ENCODE results near the gene TTC39B.
"Not testable (repeated sequence)": the region's sequence is repeated elsewhere in the genome, so short reads cannot be mapped to it uniquely, and the experiment has no call there.

The TTC39B gene

GRCh38 chr9:15306757-15307522 is at the start of gene TTC39B:
Gene TTC39B (minus strand): TSS chr9:15307216. CDS start chr9:15307125, 91 bp downstream.
- DNase-seq: peak; percentile 19 to 56 (median 36)

DNA sequence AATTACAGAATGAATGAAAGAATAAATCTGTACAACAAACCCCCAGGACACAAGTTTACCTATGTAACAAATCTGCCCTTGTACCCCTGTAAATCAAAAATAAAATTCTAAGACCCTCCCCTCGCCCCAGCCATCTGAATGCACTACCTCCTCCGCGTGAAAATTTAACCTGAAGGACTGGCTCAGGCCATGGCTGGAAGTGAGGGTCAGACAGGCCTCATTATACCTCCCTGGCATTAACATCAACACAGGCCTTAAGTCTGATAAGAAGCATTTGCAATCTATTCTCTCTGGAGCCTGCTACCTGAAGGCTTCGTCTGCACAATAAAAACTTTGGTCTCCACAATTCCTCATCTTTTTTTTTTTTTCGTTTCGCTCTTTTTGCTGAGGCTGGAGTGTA is 48.7 kb upstream of the TTC39B start:
- no peak for DNase-seq

DNA sequence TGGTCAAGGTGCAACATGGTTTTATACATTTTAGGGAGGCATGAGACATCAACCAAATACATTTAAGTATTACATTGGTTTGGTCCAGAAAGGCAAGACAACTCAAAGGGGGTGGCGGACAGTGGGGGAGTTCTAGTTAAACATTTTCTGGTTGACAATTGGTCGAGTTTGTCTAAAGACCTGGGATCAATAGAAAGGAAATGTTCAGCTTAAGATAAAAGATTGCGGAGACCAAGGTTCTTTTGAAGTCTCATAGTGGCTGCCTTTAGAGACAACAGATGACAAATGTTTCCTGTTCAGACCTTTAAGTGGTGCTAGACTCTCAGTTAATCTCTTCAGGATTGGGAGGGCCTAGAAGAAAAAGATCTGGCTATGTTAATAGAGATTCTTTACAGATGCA is 47.7 kb upstream of the TTC39B start:
- no peak for DNase-seq

- no peak for DNase-seq
Observed at GRCh38 chr9:15353892-15354291, 46.9 kb upstream of the TTC39B start.

DNA sequence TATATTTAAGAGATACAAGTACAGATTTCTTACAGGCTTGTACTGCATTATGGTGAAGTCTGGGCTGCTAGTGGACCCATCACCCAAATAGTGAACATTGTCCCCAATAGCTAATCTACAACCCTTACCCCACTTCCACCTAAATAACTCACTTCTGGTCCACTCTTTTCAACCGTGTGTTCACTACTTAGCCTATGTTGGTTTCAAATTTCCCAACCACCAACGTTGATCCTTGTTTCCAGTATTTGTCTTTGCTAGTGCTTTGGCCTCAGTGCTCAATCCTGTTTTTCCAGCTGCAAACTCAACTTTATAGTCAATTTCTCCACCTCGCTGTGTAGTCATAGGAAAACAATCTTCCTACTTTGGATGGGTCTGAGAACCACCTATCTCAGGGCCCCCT is 45.3 kb upstream of the TTC39B start:
- DNase-seq: no peak

- DNase-seq: peak in 2 of 4 experiments; percentile 7 to 21
Observed at GRCh38 chr9:15349892-15350761, 43.1 kb upstream of the TTC39B start.

DNA sequence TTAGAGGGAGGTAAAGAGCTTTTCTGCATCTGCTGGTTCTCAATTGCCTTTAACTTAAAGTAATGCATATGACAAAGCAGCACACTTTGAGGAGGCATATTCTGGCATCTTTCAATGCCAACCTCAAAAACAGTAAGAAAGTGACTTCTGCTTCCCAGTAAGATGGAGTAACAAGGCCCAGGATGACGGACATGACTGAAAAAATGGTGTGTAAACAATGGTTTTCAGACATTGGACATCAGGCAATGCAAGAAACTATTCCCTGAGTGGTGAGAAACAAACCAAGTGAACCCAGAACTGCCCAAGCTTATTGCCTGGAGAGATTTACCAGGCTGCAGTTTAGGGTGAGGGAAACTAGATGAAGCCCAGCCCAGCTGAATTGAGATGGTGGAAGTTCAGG is 39.8 kb upstream of the TTC39B start:
- no peak for DNase-seq

GRCh38 chr9:15344191-15344590 is 37.2 kb upstream of the TTC39B start:
- DNase-seq: no peak

DNA sequence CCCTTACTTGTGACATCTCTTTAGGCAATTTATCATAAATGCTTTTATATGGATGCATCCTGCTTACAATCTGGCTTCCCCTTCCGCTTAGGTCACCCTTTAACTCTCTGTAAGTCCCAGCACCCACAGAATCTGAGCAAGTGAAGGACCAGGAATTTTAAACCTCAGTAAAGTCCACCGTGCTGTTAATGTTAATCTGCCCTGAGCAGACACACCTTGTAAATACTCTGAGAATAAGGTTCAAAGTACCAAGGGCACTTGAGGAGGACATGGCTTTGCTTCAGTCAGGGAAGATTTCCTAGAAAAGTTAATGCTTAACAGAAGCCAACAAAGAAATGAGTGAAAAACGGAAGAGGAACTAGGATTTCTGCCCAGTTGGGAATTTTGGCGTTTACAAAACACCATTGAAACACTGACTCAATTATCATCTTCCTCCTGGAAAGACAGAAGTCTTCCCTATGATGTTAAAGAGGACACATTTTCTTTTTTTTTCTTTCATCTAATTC is 26.4 kb upstream of the TTC39B start:
- DNase-seq: no peak

GRCh38 chr9:15332939-15333338 is 25.9 kb upstream of the TTC39B start:
- DNase-seq: no peak

- no peak for DNase-seq
Observed at GRCh38 chr9:15329539-15330109, 22.6 kb upstream of the TTC39B start.

GRCh38 chr9:15328946-15329345 is 21.9 kb upstream of the TTC39B start:
- DNase-seq: no peak

DNA sequence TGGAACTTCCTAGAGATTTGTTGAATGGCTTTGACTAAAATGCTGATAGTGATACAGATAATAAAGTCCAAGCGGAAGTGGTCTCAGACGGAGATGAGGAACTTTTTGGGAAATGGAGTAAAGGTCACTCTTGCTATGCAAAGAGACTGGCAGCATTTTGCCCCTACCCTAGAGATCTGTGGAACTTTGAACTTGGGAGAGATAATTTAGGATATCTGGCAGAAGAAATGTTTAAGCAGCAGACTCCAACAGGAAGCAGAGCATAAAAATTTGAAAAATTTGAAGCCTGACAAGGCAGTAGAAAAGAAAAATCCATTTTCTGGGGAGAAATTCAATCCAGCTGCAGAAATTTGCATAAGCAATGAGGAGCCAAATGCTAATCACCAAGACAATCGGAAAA is 15.7 kb upstream of the TTC39B start:
- not testable (repeated sequence) for DNase-seq

- DNase-seq: not testable (repeated sequence)
Observed at GRCh38 chr9:15319661-15320060, 12.6 kb upstream of the TTC39B start.

DNA sequence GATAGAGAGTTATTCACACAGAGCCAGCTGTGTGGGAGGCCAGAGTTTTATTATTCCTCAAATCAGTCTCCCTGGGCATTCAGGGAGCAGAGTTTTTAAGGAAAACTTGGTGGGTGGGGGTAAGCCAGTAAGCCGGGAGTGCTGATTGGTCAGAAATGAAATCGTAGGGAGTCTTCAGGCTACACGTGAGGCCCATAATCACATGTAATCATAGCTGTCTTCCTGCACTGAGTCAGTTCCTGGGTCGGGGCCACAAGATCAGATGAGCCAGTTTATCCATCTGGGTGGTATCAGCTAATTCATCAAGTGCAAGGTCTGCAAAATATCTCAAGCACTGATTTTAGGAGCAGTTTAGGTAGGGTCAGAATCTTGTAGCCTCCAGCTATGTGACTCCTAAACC is 10.8 kb upstream of the TTC39B start:
- no peak for DNase-seq

DNA sequence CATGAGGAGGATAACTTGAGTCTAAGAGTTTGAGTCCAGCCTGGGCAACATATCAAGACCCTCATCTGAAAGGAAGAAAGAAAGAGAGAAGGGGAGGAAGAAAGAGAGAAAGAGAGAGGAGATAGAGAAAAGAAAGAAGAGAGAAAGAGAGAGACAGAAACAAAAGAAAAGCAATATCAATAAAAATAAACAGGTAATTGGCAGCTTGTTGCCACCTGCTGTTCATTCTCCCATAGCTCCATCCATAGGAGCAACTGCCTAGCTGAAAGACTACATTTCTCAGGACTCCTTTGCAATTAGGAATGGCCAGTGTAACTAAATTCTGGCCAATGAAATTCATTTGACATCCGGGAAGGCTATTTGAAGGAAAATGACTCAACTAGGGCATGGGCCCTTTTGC is 4.6 kb upstream of the TTC39B start:
- DNase-seq: no peak

DNA sequence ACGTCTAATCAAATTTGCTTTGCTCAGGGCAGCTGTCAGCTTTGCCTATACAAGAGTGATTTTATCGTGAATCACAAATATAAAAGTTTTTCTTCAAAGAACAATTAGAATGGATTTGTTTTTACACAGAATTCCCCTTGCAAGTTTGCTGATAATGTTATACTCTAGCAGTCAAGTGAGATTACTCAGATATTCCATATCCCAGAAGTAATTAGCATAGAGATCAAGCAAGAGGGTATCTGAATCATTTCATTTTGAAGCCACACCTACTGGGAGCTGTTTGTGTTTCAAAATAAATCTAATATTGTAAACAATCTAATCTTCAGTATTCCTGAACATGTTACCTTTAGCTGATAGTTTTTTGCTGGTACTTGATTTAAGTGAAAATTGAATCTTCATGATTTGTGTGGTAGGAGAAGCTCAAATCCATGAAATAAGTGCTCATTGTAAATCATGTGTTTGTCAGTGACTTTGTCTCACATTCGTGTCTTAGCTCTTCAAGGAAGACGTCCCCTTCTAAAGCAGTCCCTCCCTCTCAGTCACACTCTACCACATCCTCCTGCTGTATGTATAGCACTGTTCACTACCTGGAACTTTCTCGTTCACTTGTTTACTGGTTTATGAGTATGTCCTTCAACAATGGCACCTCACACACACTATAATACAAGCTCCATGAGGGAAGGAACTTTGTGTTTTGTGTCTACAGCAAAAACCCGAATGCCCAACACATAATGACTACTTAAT is 3.3 kb upstream of the TTC39B start:
- no peak for DNase-seq

DNA sequence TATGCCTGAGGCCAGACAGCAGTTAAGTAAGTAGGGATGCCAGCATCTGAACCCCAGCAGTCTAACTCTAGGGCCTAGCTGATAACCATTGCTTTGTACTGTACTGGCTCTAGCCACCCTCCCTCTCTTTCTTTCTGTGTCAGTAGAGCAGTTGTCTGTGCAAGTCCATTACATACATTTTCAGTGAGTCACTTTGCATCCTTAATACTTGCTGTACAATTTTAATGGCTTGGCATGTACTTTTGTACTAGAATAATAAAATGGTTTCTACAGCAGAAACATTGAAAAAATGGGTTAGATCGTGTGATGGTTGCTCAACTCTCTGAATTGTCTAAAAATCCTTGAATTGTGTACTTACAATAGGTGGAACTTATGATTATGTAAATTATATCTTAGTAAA is 1.5 kb upstream of the TTC39B start:
- no peak for DNase-seq

DNA sequence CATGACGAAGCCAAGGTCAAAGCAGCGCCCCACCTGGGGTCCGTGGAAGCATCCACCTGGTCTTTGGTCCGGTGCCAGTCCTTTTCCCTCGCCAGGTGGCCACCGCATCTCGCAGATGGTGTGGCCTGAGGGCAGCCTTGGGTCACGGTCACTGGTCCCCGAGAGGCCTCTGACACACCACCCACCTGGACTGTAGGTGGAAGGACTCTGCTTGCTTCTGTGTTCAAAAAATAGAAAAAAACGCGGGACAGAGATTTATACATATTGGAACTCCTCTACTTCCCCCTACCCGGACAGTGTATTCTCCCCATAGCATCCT is 466 bp upstream of the TTC39B start:
- DNase-seq: no peak

- DNase-seq: peak in 2 of 4 experiments; percentile 20 to 28
Observed at GRCh38 chr9:15306068-15306756, 804 bp downstream of the TTC39B start.

DNA sequence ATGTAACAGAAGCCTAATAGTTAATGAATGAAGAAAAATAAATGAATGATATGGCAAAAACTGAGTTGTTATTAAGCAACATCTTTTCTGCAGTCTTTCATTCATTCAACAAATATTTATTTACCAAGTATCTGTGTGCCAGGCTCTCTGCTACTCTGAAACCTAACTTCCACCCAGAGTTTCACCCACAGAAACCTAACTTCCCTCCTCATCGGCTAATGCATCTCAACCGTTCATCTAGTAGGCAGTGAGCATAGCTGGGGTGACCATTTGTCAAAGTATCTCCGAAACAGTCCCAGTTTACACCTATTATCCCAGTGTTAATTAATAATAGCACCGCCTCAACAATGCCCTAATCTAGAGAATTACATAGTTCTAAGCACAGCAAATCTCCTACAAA is 1.5 kb downstream of the TTC39B start:
- DNase-seq: no peak

DNA sequence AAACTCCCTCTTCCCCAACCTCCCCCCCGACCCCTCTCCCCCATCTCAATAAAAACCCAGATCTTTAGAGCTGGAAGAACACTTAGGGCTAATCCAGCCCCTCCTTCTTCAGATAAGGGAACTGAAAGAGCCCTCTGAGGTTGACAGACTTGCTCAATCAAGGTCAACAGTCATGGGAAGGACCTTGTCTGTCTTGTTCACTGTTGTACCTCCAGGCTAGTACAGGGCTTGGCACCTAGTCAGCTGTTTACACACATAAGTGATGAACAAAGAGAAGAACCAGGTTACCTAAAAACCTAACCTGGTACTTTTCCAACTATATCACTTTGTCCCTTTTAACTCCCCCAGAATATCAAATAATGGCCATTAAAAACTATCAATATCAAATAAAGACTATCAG is 2.4 kb downstream of the TTC39B start:
- DNase-seq: no peak

Measured in activated naive CD4-positive, alpha-beta T cell (primary cell).